ENCODE results near the gene UGT1A3. TPM values are rescaled to one million over a fixed set of nuclear protein-coding genes. Genes with fewer than 3 reads are reported as not detected.

UGT1A3 gene
- total and polyA plus RNA-seq, 7 experiments from 2014 or later = not detected

DNA sequence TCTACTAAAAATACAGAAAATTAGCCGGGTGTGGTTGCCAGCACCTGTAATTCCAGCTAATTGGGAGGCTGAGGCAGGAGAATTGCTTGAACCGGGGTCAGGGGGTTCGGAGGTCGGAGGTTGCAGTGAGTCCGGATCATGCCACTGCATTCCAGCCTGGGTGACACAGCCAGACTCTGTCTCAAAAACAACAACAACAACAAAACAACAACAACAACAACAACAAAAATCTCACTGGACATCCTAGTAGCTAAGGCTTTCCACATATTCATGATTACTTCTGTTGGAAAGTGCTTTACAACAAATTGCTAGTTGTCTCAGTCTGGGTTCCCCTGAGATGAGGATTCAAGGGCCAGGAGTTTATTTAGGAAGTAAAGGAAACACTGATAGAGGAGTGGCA is 45.0 kb downstream of the UGT1A3 start:
- peaks cover 0 to 6% (median 0%) of the 10 kb centered on the region in 5 donors for H3K36me3 Mint-ChIP-seq
- intact Hi-C loops (cut with micrococcal nuclease) = no loop called here
- H3K4me1 ChIP-seq (ENCODE audit: control insufficient read depth in 2 of 2, insufficient read depth in 2 of 2, low read length in 2 of 2) = no peaks in the 10 kb centered on the region
- no peaks in the 10 kb centered on the region for H3K36me3 ChIP-seq (ENCODE audit: control insufficient read depth in 2 of 3, insufficient read depth in 3 of 3, low read length in 3 of 3)
- DNase-seq (no peak), ATAC-seq (no peak)
- POLR2A ChIA-PET = no interaction called here
- H3K4me1 Mint-ChIP-seq = no peaks in the 10 kb centered on the region
- H3K27me3 Mint-ChIP-seq = peaks cover 6 to 33% (median 18%) of the 10 kb centered on the region in 5 donors
- H3K27ac ChIP-seq (ENCODE audit: low read depth, low read length) = no peak overlapping the region
- H3K27ac Mint-ChIP-seq = no peak overlapping the region
- H3K4me3 ChIP-seq (ENCODE audit: low read length) = no peak overlapping the region
- H3K9me3 ChIP-seq (ENCODE audit: control insufficient read depth in 2 of 3, low read length in 3 of 3) = no peaks in the 10 kb centered on the region
- peaks cover 0 to 24% (median 12%) of the 10 kb centered on the region in 11 donors for H3K9me3 Mint-ChIP-seq
- CTCF ChIA-PET = no interaction called here
- no peaks in the 10 kb centered on the region for H3K27me3 ChIP-seq (ENCODE audit: control insufficient read depth in 2 of 2, insufficient read depth in 2 of 2, low read length in 2 of 2)
- no peak overlapping the region for H3K4me3 Mint-ChIP-seq

DNA sequence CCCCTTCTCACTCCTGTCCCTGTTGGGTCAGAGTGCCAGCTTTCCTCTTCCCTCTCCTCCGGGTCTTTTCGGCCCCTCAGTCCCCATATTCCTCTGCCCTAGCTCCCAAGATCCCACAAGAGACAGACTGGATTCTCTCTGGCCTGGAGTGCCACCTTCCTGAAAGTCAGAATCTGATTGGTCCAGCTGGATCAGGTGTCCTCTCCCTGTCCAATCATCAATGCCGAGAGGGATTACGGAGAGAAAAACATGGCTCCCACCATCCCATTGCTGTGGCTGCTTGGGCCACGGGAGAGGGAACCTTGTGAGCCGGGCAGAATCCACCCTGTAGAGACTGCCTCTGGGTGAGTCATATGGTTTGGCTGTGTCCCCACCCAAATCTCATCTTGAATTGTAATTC is 46.6 kb downstream of the UGT1A3 start:
- intact Hi-C loops (cut with micrococcal nuclease) = no loop called here
- Histone ChIP-seq H3K27ac (ENCODE audit: low read depth, low read length) (no peak overlapping the region), H3K36me3 (ENCODE audit: control insufficient read depth in 2 of 3, insufficient read depth in 3 of 3, low read length in 3 of 3) (no peaks in the 10 kb centered on the region), H3K4me1 (ENCODE audit: control insufficient read depth in 2 of 2, insufficient read depth in 2 of 2, low read length in 2 of 2) (no peaks in the 10 kb centered on the region), H3K4me3 (ENCODE audit: low read length) (no peak overlapping the region), H3K9me3 (ENCODE audit: control insufficient read depth in 2 of 3, low read length in 3 of 3) (no peaks in the 10 kb centered on the region), H3K27me3 (ENCODE audit: control insufficient read depth in 2 of 2, insufficient read depth in 2 of 2, low read length in 2 of 2) (no peaks in the 10 kb centered on the region)
- H3K27me3 Mint-ChIP-seq = peaks cover 6 to 40% (median 19%) of the 10 kb centered on the region in 5 donors
- peaks cover 0 to 24% (median 12%) of the 10 kb centered on the region in 11 donors for H3K9me3 Mint-ChIP-seq
- H3K4me3 Mint-ChIP-seq = no peak overlapping the region
- H3K36me3 Mint-ChIP-seq = peaks cover 0 to 6% (median 0%) of the 10 kb centered on the region in 5 donors
- POLR2A ChIA-PET = no interaction called here
- no peaks in the 10 kb centered on the region for H3K4me1 Mint-ChIP-seq
- CTCF ChIA-PET = no interaction called here
- ATAC-seq (no peak), DNase-seq (no peak)
- no peak overlapping the region for H3K27ac Mint-ChIP-seq

DNA sequence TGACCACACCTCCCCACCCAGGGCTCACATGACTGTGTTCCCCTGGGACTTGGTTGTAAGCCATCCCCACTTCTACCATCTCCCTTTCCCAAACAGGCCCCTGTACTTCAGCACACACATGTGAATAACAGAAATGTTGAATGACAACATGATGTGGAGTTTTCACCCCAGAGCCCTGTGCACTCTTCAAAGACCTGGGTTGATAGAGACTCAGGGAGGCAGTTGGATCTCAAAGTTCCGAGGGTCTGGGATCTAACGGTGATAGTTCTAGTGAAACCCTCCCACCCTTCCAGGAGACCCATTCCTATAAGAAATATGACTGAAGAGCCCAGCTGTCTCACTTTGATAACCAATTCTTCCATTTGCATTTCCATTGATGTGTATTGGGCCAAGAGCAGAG is 49.2 kb downstream of the UGT1A3 start, which contains the start of gene MROH2A:
Gene MROH2A (plus strand): TSS at position 301 of the 400 bp plus-strand sequence. CDS start 1,029 bp downstream, outside the sequence.
- Mint-ChIP-seq H3K27me3 (peaks cover 12 to 46% (median 33%) of the 10 kb centered on the region in 5 donors), H3K4me1 (no peaks in the 10 kb centered on the region), H3K27ac (no peak within 1 kb of the TSS), H3K4me3 (no peak within 1 kb of the TSS), H3K36me3 (peaks cover 0 to 6% (median 0%) of the 10 kb centered on the region in 5 donors), H3K9me3 (peaks cover 0 to 29% (median 13%) of the 10 kb centered on the region in 11 donors)
- H3K27ac ChIP-seq (ENCODE audit: low read depth, low read length) = no peak within 1 kb of the TSS
- H3K4me1 ChIP-seq (ENCODE audit: control insufficient read depth in 2 of 2, insufficient read depth in 2 of 2, low read length in 2 of 2) = no peaks in the 10 kb centered on the region
- DNase-seq (no peak), ATAC-seq (no peak)
- H3K27me3 ChIP-seq (ENCODE audit: control insufficient read depth in 2 of 2, insufficient read depth in 2 of 2, low read length in 2 of 2) = no peaks in the 10 kb centered on the region
- no peaks in the 10 kb centered on the region for H3K36me3 ChIP-seq (ENCODE audit: control insufficient read depth in 2 of 3, insufficient read depth in 3 of 3, low read length in 3 of 3)
- intact Hi-C loops (cut with micrococcal nuclease) = no loop called here
- no peaks in the 10 kb centered on the region for H3K9me3 ChIP-seq (ENCODE audit: control insufficient read depth in 2 of 3, low read length in 3 of 3)
- POLR2A ChIA-PET = no interaction called here
- CTCF ChIA-PET = no interaction called here
- H3K4me3 ChIP-seq (ENCODE audit: low read length) = no peak within 1 kb of the TSS

DNA sequence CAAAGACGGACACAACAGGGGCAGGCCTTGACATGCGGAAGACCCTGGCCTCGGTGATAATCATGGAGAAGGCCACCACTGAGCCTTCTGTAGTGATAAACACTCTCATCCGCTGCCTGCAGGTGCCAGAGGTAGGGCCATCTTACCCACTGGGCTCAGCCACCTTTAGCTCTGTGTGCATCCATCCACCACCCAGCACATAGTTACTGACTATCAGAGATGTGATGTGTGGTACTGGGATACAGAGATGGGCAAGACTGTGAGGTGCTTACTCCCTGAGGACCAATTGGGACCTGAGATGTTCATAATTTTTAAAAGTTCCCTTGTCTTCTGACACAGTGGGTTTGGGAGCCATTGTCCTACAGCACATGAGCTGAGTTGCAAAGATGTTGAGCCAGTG is 50.9 kb downstream of the UGT1A3 start:
- Histone ChIP-seq H3K36me3 (ENCODE audit: control insufficient read depth in 2 of 3, insufficient read depth in 3 of 3, low read length in 3 of 3) (no peaks in the 10 kb centered on the region), H3K27ac (ENCODE audit: low read depth, low read length) (no peak overlapping the region), H3K27me3 (ENCODE audit: control insufficient read depth in 2 of 2, insufficient read depth in 2 of 2, low read length in 2 of 2) (no peaks in the 10 kb centered on the region), H3K9me3 (ENCODE audit: control insufficient read depth in 2 of 3, low read length in 3 of 3) (no peaks in the 10 kb centered on the region), H3K4me3 (ENCODE audit: low read length) (no peak overlapping the region), H3K4me1 (ENCODE audit: control insufficient read depth in 2 of 2, insufficient read depth in 2 of 2, low read length in 2 of 2) (no peaks in the 10 kb centered on the region)
- Mint-ChIP-seq H3K36me3 (peaks cover 0 to 6% (median 0%) of the 10 kb centered on the region in 5 donors), H3K4me3 (no peak overlapping the region), H3K4me1 (no peaks in the 10 kb centered on the region), H3K9me3 (peaks cover 0 to 29% (median 13%) of the 10 kb centered on the region in 11 donors), H3K27ac (no peak overlapping the region), H3K27me3 (peaks cover 12 to 55% (median 36%) of the 10 kb centered on the region in 5 donors)
- ChIA-PET CTCF (no interaction called here), POLR2A (no interaction called here)
- ATAC-seq (no peak), DNase-seq (no peak)
- intact Hi-C loops (cut with micrococcal nuclease) = no loop called here

DNA sequence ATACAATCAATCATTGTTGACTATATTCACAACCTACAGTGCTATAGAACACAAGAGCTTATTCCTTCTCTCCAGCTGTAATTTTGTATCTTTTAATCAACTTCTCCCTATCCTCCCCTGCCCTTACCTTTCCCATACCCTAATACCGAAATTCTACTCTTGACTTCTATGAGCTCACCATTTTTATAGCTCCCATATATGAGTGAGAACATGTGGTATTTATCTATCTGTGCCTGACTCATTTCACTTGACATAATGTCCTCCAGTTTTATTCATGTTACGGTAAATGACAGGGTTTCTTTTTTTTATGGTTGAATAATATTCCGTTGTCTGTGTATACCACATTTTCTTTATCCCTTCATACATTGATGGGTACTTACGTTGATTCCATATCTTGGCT is 51.9 kb downstream of the UGT1A3 start:
- Mint-ChIP-seq H3K4me1 (no peaks in the 10 kb centered on the region), H3K27ac (no peak overlapping the region), H3K4me3 (no peak overlapping the region), H3K36me3 (peaks cover 0 to 3% (median 0%) of the 10 kb centered on the region in 5 donors), H3K27me3 (peaks cover 12 to 55% (median 39%) of the 10 kb centered on the region in 5 donors), H3K9me3 (peaks cover 0 to 24% (median 10%) of the 10 kb centered on the region in 11 donors)
- POLR2A ChIA-PET = no interaction called here
- no peak overlapping the region for H3K27ac ChIP-seq (ENCODE audit: low read depth, low read length)
- intact Hi-C loops (cut with micrococcal nuclease) = no loop called here
- no peaks in the 10 kb centered on the region for H3K4me1 ChIP-seq (ENCODE audit: control insufficient read depth in 2 of 2, insufficient read depth in 2 of 2, low read length in 2 of 2)
- ATAC-seq = no peak
- no peak for DNase-seq
- no peaks in the 10 kb centered on the region for H3K36me3 ChIP-seq (ENCODE audit: control insufficient read depth in 2 of 3, insufficient read depth in 3 of 3, low read length in 3 of 3)
- no peak overlapping the region for H3K4me3 ChIP-seq (ENCODE audit: low read length)
- no peaks in the 10 kb centered on the region for H3K27me3 ChIP-seq (ENCODE audit: control insufficient read depth in 2 of 2, insufficient read depth in 2 of 2, low read length in 2 of 2)
- no peaks in the 10 kb centered on the region for H3K9me3 ChIP-seq (ENCODE audit: control insufficient read depth in 2 of 3, low read length in 3 of 3)
- CTCF ChIA-PET = no interaction called here

DNA sequence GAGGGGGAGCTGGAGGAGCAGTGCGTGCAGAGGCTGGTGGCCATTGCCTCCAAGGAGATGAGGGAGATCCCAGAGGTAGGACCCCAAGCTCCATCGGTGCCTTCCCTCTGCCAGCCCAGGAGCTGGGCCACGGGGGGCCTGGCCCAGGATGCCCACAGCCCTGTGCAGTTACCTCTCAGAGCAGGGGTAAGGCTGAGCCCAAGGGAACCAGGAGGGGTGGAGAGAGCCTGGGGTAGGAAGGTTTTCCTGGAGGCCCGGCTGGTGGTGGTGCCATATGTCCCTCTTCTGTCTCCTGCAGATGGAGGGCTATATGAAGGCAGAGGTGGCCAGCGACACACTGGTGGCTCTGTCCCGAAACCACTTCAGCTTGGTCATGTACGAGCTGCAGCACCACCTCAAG is 60.7 kb downstream of the UGT1A3 start:
- Mint-ChIP-seq H3K27ac (no peak overlapping the region), H3K27me3 (peaks cover 0 to 14% (median 5%) of the 10 kb centered on the region in 5 donors), H3K4me3 (no peak overlapping the region), H3K9me3 (peaks cover 0 to 9% (median 4%) of the 10 kb centered on the region in 11 donors), H3K36me3 (no peaks in the 10 kb centered on the region), H3K4me1 (no peaks in the 10 kb centered on the region)
- ATAC-seq (no peak), DNase-seq (no peak)
- Histone ChIP-seq H3K27me3 (ENCODE audit: control insufficient read depth in 2 of 2, insufficient read depth in 2 of 2, low read length in 2 of 2) (no peaks in the 10 kb centered on the region), H3K36me3 (ENCODE audit: control insufficient read depth in 2 of 3, insufficient read depth in 3 of 3, low read length in 3 of 3) (no peaks in the 10 kb centered on the region), H3K27ac (ENCODE audit: low read depth, low read length) (no peak overlapping the region), H3K4me1 (ENCODE audit: control insufficient read depth in 2 of 2, insufficient read depth in 2 of 2, low read length in 2 of 2) (no peaks in the 10 kb centered on the region), H3K4me3 (ENCODE audit: low read length) (no peak overlapping the region), H3K9me3 (ENCODE audit: control insufficient read depth in 2 of 3, low read length in 3 of 3) (no peaks in the 10 kb centered on the region)
- intact Hi-C loops (cut with micrococcal nuclease) = no loop called here
- ChIA-PET POLR2A (no interaction called here), CTCF (no interaction called here)

DNA sequence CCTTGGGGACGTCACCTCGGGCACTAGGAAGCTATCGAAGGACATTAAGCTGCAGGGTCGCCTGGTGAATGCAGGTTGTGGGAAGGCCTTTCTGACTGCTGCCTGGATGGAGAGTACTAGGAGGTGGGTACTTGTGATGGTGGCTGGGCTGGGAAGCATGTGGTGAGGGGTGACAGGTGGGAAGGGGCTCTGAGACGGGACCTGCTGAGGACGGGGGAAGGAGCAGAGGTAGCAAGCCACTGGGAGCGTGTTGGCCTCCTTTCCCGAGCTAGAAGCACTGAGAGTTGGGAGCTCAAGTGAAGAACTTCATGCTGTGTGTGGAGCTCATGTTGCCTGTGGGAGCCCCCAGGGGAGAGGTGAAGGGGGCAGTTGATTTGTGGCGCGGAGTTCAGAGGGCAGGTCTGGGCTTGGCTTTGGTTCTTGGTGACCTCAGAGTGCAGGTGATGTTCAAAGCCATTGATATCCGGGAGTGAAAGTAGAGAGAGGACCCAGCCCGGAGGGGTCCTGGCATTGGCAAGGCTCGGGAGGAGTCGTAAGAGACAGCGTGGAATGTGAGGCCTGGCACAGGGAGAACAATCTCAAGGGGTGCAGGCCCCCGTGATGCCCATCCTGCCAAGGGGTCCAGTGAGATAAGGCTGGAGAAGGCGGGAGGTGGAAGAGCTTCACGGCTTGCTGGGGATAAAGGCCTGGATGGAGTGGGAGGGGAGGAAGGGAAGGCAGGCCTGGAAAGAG is 62.5 kb downstream of the UGT1A3 start:
- ChIA-PET CTCF (interaction anchor here (0.9 kb wide), 1 partner anchor 80 kb away, joined by 3 read pairs; no protein-coding TSS in a partner anchor), POLR2A (no interaction called here)
- Mint-ChIP-seq H3K4me3 (no peak overlapping the region), H3K27ac (no peak overlapping the region), H3K27me3 (peaks cover 0 to 4% (median 2%) of the 10 kb centered on the region in 5 donors), H3K4me1 (no peaks in the 10 kb centered on the region), H3K9me3 (peaks cover 0 to 2% (median 1%) of the 10 kb centered on the region in 11 donors), H3K36me3 (no peaks in the 10 kb centered on the region)
- DNase-seq (no peak), ATAC-seq (no peak)
- H3K4me1 ChIP-seq (ENCODE audit: control insufficient read depth in 2 of 2, insufficient read depth in 2 of 2, low read length in 2 of 2) = no peaks in the 10 kb centered on the region
- intact Hi-C loops (cut with micrococcal nuclease) = no loop called here
- H3K9me3 ChIP-seq (ENCODE audit: control insufficient read depth in 2 of 3, low read length in 3 of 3) = no peaks in the 10 kb centered on the region
- no peaks in the 10 kb centered on the region for H3K27me3 ChIP-seq (ENCODE audit: control insufficient read depth in 2 of 2, insufficient read depth in 2 of 2, low read length in 2 of 2)
- no peaks in the 10 kb centered on the region for H3K36me3 ChIP-seq (ENCODE audit: control insufficient read depth in 2 of 3, insufficient read depth in 3 of 3, low read length in 3 of 3)
- H3K4me3 ChIP-seq (ENCODE audit: low read length) = no peak overlapping the region
- no peak overlapping the region for H3K27ac ChIP-seq (ENCODE audit: low read depth, low read length)

Data from naive thymus-derived CD4-positive, alpha-beta T cell (primary cell).